ENCODE data around the gene SLMAP. TPM values are rescaled to one million over a fixed set of nuclear protein-coding genes. Genes with fewer than 3 reads are reported as not detected.
A peak's percentile ranks its signal among the peaks of the same experiment; 100 is the strongest.
"Not testable (repeated sequence)": the region's sequence is repeated elsewhere in the genome, so short reads cannot be mapped to it uniquely, and the experiment has no call there.

SLMAP gene
- total RNA-seq, 4 donors from 2014 or later, result 81.1 to 113 (median 97.1) TPM

GRCh38 chr3:57855943-57856342, 99.8 kb downstream of the SLMAP start:
- Histone ChIP-seq H3K27me3 (no peaks in the 10 kb centered on the region), H3K4me3 (no peak overlapping the region), H3K27ac (no peak overlapping the region), H3K9me3 (no peaks in the 10 kb centered on the region), H3K36me3 (peaks cover 0 to 33% of the 10 kb centered on the region in 2 donors), H3K4me1 (no peaks in the 10 kb centered on the region)
- TF ChIP-seq CTCF (IDR thresholded peaks at IDR 0.05 in 4 of 5, conservative IDR thresholded peaks at IDR 0.05 in 1 of 5) (no peak), POLR2A (IDR thresholded peaks at IDR 0.05) (no peak)
- intact Hi-C loops (cut with DNase I; ENCODE audit: low total_unique reads) (no loop called here), in situ Hi-C loops (cut with MboI; ENCODE audit: low sequenced_read_pairs in 4 of 4) (no loop called here)
- DNase-seq, result no peak
- no peak for ATAC-seq

- Histone ChIP-seq H3K36me3 (peaks cover 0 to 37% of the 10 kb centered on the region in 2 donors), H3K27ac (no peak overlapping the region), H3K4me1 (no peaks in the 10 kb centered on the region), H3K4me3 (no peak overlapping the region), H3K9me3 (no peaks in the 10 kb centered on the region), H3K27me3 (no peaks in the 10 kb centered on the region)
- TF ChIP-seq POLR2A (IDR thresholded peaks at IDR 0.05) (no peak), CTCF (IDR thresholded peaks at IDR 0.05 in 4 of 5, conservative IDR thresholded peaks at IDR 0.05 in 1 of 5) (no peak)
- in situ Hi-C loops (cut with MboI; ENCODE audit: low sequenced_read_pairs in 4 of 4) (no loop called here), intact Hi-C loops (cut with DNase I; ENCODE audit: low total_unique reads) (no loop called here)
- ATAC-seq, result no peak
- no peak for DNase-seq
Measured at GRCh38 chr3:57856675-57857074, 100.6 kb downstream of the SLMAP start.

GRCh38 chr3:57862894-57863293, 106.8 kb downstream of the SLMAP start:
- ATAC-seq, result no peak
- intact Hi-C loops (cut with DNase I; ENCODE audit: low total_unique reads), result no loop called here
- in situ Hi-C loops (cut with MboI; ENCODE audit: low sequenced_read_pairs in 4 of 4), result no loop called here

GRCh38 chr3:57863380-57863779, 107.3 kb downstream of the SLMAP start:
- in situ Hi-C loops (cut with MboI; ENCODE audit: low sequenced_read_pairs in 4 of 4) (no loop called here), intact Hi-C loops (cut with DNase I; ENCODE audit: low total_unique reads) (no loop called here)
- DNase-seq (no peak), ATAC-seq (no peak)
- Histone ChIP-seq H3K27ac (no peak overlapping the region), H3K4me3 (no peak overlapping the region), H3K27me3 (no peaks in the 10 kb centered on the region), H3K9me3 (no peaks in the 10 kb centered on the region), H3K4me1 (no peaks in the 10 kb centered on the region), H3K36me3 (peaks cover 0 to 62% of the 10 kb centered on the region in 2 donors)
- TF ChIP-seq CTCF (IDR thresholded peaks at IDR 0.05 in 4 of 5, conservative IDR thresholded peaks at IDR 0.05 in 1 of 5) (no peak), POLR2A (IDR thresholded peaks at IDR 0.05) (no peak)

More at GRCh38 chr3:57862894-57863293, 106.8 kb downstream of the SLMAP start:
- TF ChIP-seq POLR2A (IDR thresholded peaks at IDR 0.05) (no peak), CTCF (IDR thresholded peaks at IDR 0.05 in 4 of 5, conservative IDR thresholded peaks at IDR 0.05 in 1 of 5) (no peak)
- H3K4me1 ChIP-seq, result no peaks in the 10 kb centered on the region
- H3K27me3 ChIP-seq, result no peaks in the 10 kb centered on the region
- H3K9me3 ChIP-seq, result no peaks in the 10 kb centered on the region
- no peak overlapping the region for H3K27ac ChIP-seq
- H3K4me3 ChIP-seq, result no peak overlapping the region
- no peak for DNase-seq
- H3K36me3 ChIP-seq, result peaks cover 0 to 67% of the 10 kb centered on the region in 2 donors

GRCh38 chr3:57864853-57865252, 108.7 kb downstream of the SLMAP start:
- DNase-seq, result no peak
- ATAC-seq, result no peak
- H3K4me1 ChIP-seq, result no peaks in the 10 kb centered on the region
- in situ Hi-C loops (cut with MboI; ENCODE audit: low sequenced_read_pairs in 4 of 4), result no loop called here
- TF ChIP-seq POLR2A (IDR thresholded peaks at IDR 0.05), result no peak
- peak in 3 of 5 experiments; percentile 12 to 37 (median 21) for TF ChIP-seq CTCF (IDR thresholded peaks at IDR 0.05 in 4 of 5, conservative IDR thresholded peaks at IDR 0.05 in 1 of 5)
- H3K4me3 ChIP-seq, result no peak overlapping the region
- H3K36me3 ChIP-seq, result peaks cover 0 to 55% of the 10 kb centered on the region in 2 donors
- H3K27me3 ChIP-seq, result no peaks in the 10 kb centered on the region
- H3K27ac ChIP-seq, result no peak overlapping the region
- H3K9me3 ChIP-seq, result no peaks in the 10 kb centered on the region
- intact Hi-C loops (cut with DNase I; ENCODE audit: low total_unique reads), result no loop called here

- peaks cover 0 to 35% of the 10 kb centered on the region in 2 donors for H3K36me3 ChIP-seq
- ATAC-seq; H3K4me3 ChIP-seq; H3K9me3 ChIP-seq; DNase-seq; H3K27ac ChIP-seq; H3K4me1 ChIP-seq; in situ Hi-C loops (cut with MboI; ENCODE audit: low sequenced_read_pairs in 4 of 4); intact Hi-C loops (cut with DNase I; ENCODE audit: low total_unique reads); H3K27me3 ChIP-seq: not testable (repeated sequence)
Measured at GRCh38 chr3:57869110-57869509, 113.0 kb downstream of the SLMAP start.
